Activated CD4-positive, alpha-beta T cell treated with anti-CD3 and anti-CD28 coated beads for 48 hours (primary cell): ENCODE results near the gene PROC.

Experiments used
- DNase-seq: peaks from one replicate; pipeline ENCODE4 v3.0.0-alpha.2; 2020

PROC gene

DNA sequence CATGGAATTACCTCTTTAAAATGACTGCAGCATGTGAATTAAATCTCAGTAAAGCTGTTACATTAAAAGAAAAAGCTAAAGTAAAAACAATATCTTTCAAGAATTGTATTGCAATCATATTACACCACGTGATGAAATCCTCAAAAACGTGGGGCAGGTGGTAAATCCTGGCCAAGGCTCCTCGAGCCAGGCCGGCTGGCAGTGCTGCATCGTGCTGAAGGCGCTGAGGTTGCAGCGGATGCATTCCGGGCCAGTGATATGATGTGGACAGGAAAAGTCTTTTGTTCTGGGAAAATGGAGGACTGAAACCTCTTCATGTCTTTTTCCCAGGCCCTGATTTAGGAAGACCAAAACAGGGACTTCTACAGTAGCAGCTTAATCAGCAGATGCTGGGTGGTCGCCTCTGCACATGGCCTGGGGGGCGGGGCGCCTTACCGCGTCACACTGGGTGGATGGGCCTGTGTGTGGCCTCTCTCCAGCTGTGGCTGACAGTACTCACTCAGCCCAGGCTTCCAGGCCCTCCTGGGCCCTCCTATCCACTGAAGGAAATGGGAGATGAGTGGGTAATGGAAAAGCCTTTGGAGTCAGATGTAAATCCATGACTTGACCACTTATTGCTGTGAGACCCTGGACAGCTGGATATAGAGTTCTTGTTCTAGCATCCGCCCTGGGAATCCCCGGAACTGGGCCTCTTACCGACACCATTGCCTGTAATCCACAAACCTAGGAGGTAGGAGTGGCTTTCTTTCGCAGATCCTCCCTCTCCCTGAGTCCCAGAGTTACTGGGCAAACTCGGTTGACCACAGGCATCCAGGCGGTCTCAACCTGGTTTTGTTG is 45.1 kb downstream of the PROC start:
- DNase-seq: no peak

DNA sequence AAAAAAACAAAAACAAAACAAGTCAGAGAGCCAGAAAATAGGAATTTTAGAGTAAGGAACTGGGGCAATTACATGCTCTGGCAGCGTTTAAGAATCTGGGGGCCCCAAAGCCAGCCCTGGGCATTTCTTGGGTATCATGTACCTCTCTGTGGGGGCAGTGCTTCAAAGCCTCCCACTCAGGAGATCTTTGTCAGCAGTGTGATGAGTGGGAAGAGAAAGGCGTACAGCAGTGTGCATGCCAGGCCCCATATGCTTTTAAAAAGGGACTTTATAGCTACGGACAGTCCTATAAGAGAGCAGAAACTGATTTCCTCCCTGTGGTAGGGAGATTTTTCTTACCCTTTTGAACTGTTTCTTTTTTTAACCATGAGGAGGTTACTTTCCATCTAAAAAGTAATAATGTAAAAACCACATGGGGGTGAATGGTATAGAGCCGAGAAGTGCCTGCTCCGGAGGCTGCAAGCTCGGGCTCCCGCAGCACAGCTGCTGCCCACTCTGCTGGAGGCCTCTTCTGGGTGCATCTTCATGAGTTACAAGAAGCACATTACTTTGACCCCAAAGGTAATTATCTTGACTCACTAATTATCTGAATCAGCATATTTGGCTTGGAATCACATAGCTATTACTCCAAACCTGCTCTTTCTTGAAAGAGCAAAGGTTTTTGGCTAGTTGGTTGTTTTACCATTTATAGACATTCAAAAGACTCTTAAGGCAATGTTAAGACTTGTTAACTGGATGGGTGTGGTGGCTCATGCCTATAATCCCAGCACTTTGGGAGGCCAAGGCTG is 46.4 kb downstream of the PROC start:
- no peak for DNase-seq

DNA sequence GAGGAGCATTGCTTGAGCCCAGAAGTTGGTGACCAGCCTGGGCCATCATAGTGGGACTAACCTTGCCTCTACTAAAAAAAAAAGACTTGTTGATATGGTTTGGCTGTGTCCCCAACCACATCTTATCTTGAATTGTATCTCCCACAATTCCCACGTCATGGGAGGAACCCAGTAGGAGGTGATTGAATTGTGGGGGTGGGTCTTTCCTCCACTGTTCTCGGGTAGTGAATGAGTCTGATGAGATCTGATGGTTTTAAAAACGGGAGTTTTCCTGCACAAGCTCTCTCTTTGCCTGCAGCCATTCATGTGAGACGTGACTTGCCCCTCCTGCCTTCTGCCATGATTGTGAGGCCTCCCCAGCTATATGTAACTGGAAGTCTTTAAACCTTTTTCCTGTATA is 47.0 kb downstream of the PROC start:
- DNase-seq: peak; percentile 30

DNA sequence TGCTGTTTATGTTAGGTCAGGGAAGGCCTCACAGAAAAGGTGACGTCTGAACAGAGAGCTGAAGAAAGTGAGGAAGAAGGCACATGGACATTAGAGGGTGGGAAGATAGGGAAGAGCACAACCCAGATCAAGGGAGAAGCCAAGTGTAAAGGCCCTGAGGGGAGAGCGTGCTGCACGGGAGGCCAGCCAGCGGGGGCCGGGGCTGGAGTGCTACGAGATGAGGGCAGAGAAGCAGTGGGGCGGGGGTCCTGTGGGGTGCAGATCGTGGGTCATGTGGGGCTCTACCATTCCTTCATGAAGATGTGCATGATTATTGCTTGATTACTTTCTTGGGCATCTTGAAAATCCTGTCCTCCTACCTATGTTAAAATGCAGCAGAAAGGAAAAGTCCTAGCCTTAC is 50.8 kb downstream of the PROC start:
- no peak for DNase-seq

DNA sequence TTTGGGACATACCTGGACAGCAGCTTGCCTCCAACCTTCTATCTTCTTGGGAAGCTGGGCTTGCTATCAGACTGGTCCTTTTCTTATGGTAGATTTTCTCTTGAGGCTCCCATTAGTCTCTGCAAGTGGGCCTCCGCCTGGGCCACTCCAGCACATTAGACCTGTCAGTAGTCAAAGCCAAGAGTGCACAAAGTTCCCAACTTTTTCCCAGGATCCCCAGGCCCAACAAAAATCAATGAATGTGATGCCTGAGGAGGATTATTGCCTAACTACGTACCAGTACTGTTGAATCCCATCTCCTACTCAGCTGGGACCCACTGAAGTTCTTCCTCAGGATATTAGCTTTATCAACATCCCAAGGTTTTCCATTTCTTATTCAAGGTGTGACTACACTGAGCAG is 51.7 kb downstream of the PROC start:
- no peak for DNase-seq

DNA sequence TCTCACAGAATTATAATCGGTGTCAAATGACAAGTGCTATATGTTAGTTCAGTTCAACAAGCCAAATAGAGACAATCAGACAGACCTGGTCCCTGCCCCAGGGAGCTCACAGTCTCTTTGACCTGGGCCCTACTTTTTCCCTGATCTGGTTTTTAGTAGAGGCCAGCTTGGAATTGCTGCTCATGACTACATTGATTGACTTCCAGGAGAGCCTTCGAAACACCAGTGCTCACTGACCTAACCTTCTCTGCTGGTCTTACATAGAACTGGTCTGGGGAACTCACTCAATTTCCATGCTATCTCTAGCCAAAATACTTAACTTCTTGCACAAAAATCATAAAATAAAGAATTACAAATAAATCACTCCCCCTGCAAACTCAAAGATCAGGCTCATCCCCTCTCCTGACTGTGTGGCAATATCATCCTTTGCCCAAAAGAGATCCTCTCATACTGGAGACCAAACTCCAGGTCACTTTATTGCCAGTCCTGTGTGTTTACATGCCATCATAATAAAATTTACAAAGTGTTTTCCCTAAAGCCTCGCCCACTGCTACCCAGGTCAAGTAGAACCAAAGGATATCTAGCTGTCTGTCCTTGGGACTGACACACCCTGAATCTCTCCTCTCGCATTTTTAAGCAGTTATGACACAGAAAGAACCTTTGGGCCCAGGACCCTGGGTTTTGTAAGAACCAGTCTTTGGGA is 53.2 kb downstream of the PROC start:
- no peak for DNase-seq

DNA sequence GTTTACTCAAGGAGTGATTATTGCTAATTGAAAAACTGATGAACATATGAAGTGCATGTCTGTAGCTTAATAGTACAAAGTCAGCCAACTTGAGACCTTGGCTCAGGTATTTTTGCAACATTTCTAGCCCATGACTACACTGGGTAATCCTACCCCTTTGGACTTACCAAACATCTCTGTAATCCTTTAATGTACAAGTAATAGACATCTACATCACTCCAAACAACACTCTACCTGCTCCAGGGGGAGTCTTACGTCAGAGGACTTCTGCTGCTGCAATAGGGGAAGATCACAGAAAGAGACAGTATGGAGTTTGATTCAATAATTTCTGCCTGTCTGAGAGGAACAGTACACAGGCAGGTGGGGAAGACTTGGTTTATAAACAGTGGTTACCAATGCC is 54.0 kb downstream of the PROC start:
- no peak for DNase-seq

DNA sequence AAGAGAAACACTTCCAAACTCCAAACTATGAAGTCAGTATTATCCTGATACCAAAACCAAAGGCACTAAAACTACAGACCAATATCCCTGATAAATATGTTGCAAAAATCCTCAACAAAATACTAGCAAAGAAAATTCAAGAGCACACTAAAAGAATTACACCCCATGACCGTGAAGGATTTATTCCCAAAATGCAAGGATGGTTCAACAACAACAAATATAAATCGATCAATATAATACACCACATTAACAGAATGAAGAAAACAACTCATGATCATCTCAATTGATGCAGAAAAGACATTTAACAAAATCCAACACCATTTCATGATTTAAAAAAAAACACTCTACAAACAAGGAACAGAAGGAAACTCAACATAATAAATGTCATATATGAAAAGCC is 57.6 kb downstream of the PROC start:
- DNase-seq: no peak
